Measurements from ENCODE around the gene CHAF1B.
"Not testable (repeated sequence)": the region's sequence is repeated elsewhere in the genome, so short reads cannot be mapped to it uniquely, and the experiment has no call there.

Gene CHAF1B

GRCh38 chr21:36385233-36386030 lies at the start of gene CHAF1B:
Gene CHAF1B, plus strand, starts transcription at chr21:36385392. Its CDS starts 745 bp downstream, at chr21:36386137.
- DNase-seq = peak; percentile 77

GRCh38 chr21:36337099-36337509 lies 48.1 kb upstream of the CHAF1B start:
- no peak for DNase-seq

GRCh38 chr21:36338975-36339374 lies 46.2 kb upstream of the CHAF1B start:
- no peak for DNase-seq

- DNase-seq = not testable (repeated sequence)
These were observed 42.6 kb upstream of the CHAF1B start for GRCh38 chr21:36342581-36342980.

GRCh38 chr21:36344931-36345330 lies 40.3 kb upstream of the CHAF1B start:
- no peak for DNase-seq

- no peak for DNase-seq
These were observed 37.8 kb upstream of the CHAF1B start for GRCh38 chr21:36347278-36347961.

- no peak for DNase-seq
These were observed 37.2 kb upstream of the CHAF1B start for GRCh38 chr21:36347962-36348328.

GRCh38 chr21:36349315-36349714 lies 35.9 kb upstream of the CHAF1B start:
- DNase-seq = no peak

- no peak for DNase-seq
These were observed 34.8 kb upstream of the CHAF1B start for GRCh38 chr21:36350282-36350910.

GRCh38 chr21:36354918-36355680 lies 30.1 kb upstream of the CHAF1B start:
- DNase-seq = no peak

GRCh38 chr21:36355868-36356267 lies 29.3 kb upstream of the CHAF1B start:
- no peak for DNase-seq

- no peak for DNase-seq
These were observed 26.0 kb upstream of the CHAF1B start for GRCh38 chr21:36359185-36359584.

- DNase-seq = no peak
These were observed 16.0 kb upstream of the CHAF1B start for GRCh38 chr21:36369064-36369685.

- no peak for DNase-seq
These were observed 9.2 kb upstream of the CHAF1B start for GRCh38 chr21:36375994-36376393.

GRCh38 chr21:36377391-36377842 lies 7.8 kb upstream of the CHAF1B start:
- DNase-seq = no peak

GRCh38 chr21:36379251-36379650 lies 5.9 kb upstream of the CHAF1B start:
- no peak for DNase-seq

GRCh38 chr21:36381841-36382589 lies 3.2 kb upstream of the CHAF1B start:
- no peak for DNase-seq

- DNase-seq = not testable (repeated sequence)
These were observed 2.5 kb upstream of the CHAF1B start for GRCh38 chr21:36382722-36383121.

GRCh38 chr21:36384885-36385232 lies 333 bp upstream of the CHAF1B start:
- no peak for DNase-seq

GRCh38 chr21:36386031-36386642 lies 945 bp downstream of the CHAF1B start:
- DNase-seq = no peak

- no peak for DNase-seq
These were observed 2.9 kb downstream of the CHAF1B start for GRCh38 chr21:36388096-36388495.
